DMS153 treated with DMSO at 0.1 percent for 48 hours (cell line): Measurements from ENCODE around the gene BUB1.
"Not testable (repeated sequence)": the region's sequence is repeated elsewhere in the genome, so short reads cannot be mapped to it uniquely, and the experiment has no call there.

ENCODE experiments used
- DNase-seq: peaks from one replicate; lab custom pipeline; 2025; ENCODE audit not compliant: unreplicated experiment; lab: John Stamatoyannopoulos, UW

BUB1 gene

GRCh38 chr2:110659248-110659647, 18.6 kb downstream of the BUB1 start:
- no peak for DNase-seq

GRCh38 chr2:110657724-110658305, 20.0 kb downstream of the BUB1 start:
- no peak for DNase-seq

GRCh38 chr2:110655701-110656100, 22.2 kb downstream of the BUB1 start:
- DNase-seq = no peak

GRCh38 chr2:110653861-110654260, 24.0 kb downstream of the BUB1 start:
- DNase-seq = no peak

- no peak for DNase-seq
These were observed 27.5 kb downstream of the BUB1 start for GRCh38 chr2:110650346-110650745.

- no peak for DNase-seq
These were observed 30.1 kb downstream of the BUB1 start for GRCh38 chr2:110647777-110648176.

GRCh38 chr2:110645616-110646015, 32.2 kb downstream of the BUB1 start:
- DNase-seq = no peak

- no peak for DNase-seq
These were observed 33.5 kb downstream of the BUB1 start for GRCh38 chr2:110644357-110644756.

GRCh38 chr2:110642360-110642759, 35.5 kb downstream of the BUB1 start:
- DNase-seq = no peak

- no peak for DNase-seq
These were observed 37.9 kb downstream of the BUB1 start for GRCh38 chr2:110639972-110640371.

GRCh38 chr2:110638952-110639695, 38.7 kb downstream of the BUB1 start:
- DNase-seq = no peak

- no peak for DNase-seq
These were observed 39.9 kb downstream of the BUB1 start for GRCh38 chr2:110638004-110638403.

- no peak for DNase-seq
These were observed 40.8 kb downstream of the BUB1 start for GRCh38 chr2:110637093-110637492.

GRCh38 chr2:110635949-110636628, 41.8 kb downstream of the BUB1 start:
- not testable (repeated sequence) for DNase-seq

GRCh38 chr2:110627348-110627747, 50.5 kb downstream of the BUB1 start:
- DNase-seq = not testable (repeated sequence)

- DNase-seq = not testable (repeated sequence)
These were observed 58.4 kb downstream of the BUB1 start for GRCh38 chr2:110619326-110619939.

GRCh38 chr2:110613927-110614326, 63.9 kb downstream of the BUB1 start:
- not testable (repeated sequence) for DNase-seq

- DNase-seq = not testable (repeated sequence)
These were observed 67.1 kb downstream of the BUB1 start for GRCh38 chr2:110610613-110611250.

GRCh38 chr2:110609843-110610612, 67.8 kb downstream of the BUB1 start:
- not testable (repeated sequence) for DNase-seq

- not testable (repeated sequence) for DNase-seq
These were observed 68.9 kb downstream of the BUB1 start for GRCh38 chr2:110608788-110609502.
